Fibroblast of villous mesenchyme (primary cell): ENCODE results near the gene DIPK1A. TPM values are rescaled to one million over a fixed set of nuclear protein-coding genes. Genes with fewer than 3 reads are reported as not detected.
A peak's percentile ranks its signal among the peaks of the same experiment; 100 is the strongest.

Experiments used
- DNase-seq: peaks from one replicate; pipeline ENCODE4 v3.0.0-alpha.2; 2010; ENCODE audit warnings: low read depth
- H3K4me3 ChIP-seq: 2 replicates; pipeline ENCODE4 v1.5.1; 2011; ENCODE audit warnings: low read depth, mild to moderate bottlenecking, low read length
- total RNA-seq: library from RNA; depleted of rRNA; stranded (reverse); fragments of >200 nt; gene quantifications from 2 replicates; pipeline ENCODE4 v1.2.3, GENCODE V29; 2012
- TF ChIP-seq, protein P1 (sequence below): IDR thresholded peaks from 2 replicates; pipeline ENCODE4 v1.5.1; 2012; ENCODE audit warnings: low read depth, mild to moderate bottlenecking, low read length; ENCODE audit not compliant: insufficient read depth

The DIPK1A gene
- total RNA-seq, 1 donor: 39.3 TPM

- H3K4me3 ChIP-seq: peak overlapping the region; percentile 77
- peak; percentile 83 for DNase-seq
- TF ChIP-seq, protein P1, sequence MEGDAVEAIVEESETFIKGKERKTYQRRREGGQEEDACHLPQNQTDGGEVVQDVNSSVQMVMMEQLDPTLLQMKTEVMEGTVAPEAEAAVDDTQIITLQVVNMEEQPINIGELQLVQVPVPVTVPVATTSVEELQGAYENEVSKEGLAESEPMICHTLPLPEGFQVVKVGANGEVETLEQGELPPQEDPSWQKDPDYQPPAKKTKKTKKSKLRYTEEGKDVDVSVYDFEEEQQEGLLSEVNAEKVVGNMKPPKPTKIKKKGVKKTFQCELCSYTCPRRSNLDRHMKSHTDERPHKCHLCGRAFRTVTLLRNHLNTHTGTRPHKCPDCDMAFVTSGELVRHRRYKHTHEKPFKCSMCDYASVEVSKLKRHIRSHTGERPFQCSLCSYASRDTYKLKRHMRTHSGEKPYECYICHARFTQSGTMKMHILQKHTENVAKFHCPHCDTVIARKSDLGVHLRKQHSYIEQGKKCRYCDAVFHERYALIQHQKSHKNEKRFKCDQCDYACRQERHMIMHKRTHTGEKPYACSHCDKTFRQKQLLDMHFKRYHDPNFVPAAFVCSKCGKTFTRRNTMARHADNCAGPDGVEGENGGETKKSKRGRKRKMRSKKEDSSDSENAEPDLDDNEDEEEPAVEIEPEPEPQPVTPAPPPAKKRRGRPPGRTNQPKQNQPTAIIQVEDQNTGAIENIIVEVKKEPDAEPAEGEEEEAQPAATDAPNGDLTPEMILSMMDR: peak; percentile 60
These were observed 699 bp downstream of the DIPK1A start for GRCh38 chr1:92960395-92961130.

DNA sequence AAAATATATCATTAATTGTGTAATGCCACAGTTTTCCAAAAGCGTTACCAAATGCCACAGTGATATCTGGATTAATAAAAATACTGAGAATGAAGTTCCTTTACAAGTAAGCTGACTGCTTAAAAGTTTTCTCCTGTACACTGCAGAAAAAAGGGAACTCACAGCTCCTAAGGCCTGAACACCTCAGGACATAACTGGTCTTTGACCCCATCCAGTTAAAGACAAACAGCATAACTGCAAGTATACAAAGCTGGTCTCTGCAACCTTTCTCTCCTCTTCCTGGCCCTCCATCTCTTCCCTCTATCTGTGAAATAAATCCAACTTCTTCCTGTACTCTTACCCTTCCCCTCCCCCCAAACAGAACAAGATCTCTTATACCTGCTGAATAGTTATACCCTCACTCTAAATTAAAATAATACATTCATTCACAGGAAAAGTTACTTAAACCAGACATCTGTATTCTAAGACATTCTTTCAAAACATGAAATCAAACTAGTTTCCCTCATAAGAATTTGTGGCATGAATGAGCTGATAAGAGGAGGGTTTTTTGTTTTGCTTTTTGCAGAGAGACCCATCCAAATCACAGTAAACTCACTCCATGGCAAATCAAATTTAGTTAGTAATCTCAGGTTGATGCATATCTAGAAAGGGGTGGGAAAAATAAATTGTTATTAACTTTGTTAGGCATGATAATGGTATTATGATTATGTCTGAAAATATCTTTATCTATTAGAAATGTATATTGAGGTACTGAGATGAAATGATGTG lies 2.9 kb downstream of the DIPK1A start:
- TF ChIP-seq, protein P1: no peak
- DNase-seq: no peak
- no peak overlapping the region for H3K4me3 ChIP-seq

GRCh38 chr1:92957030-92957734 lies 4.1 kb downstream of the DIPK1A start:
- no peak overlapping the region for H3K4me3 ChIP-seq
- no peak for DNase-seq
- TF ChIP-seq, protein P1: no peak

- TF ChIP-seq, protein P1: no peak
- H3K4me3 ChIP-seq: no peak overlapping the region
These were observed 4.8 kb downstream of the DIPK1A start for GRCh38 chr1:92956254-92957029.

DNA sequence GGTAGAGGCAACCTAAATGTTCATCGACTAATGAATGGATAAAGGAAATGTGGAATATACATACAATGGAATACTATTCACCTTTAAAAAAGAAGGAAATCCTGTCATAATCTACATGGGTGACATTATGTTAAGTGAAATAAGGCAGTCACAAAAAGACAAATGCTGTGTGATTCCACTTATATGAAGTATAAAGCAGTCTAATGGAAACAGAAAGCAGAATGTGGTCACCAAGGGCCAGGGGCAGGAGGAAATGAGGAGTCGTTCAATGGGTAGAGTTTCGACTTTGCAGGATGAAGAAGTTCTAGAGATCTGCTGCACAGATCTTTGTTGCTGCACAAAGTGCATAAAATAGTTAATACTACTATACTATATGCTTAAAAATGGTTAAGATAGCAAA lies 7.8 kb downstream of the DIPK1A start:
- TF ChIP-seq, protein P1: no peak
- no peak for DNase-seq
- H3K4me3 ChIP-seq: no peak overlapping the region

More at GRCh38 chr1:92956254-92957029, 4.8 kb downstream of the DIPK1A start:
- DNase-seq: no peak

DNA sequence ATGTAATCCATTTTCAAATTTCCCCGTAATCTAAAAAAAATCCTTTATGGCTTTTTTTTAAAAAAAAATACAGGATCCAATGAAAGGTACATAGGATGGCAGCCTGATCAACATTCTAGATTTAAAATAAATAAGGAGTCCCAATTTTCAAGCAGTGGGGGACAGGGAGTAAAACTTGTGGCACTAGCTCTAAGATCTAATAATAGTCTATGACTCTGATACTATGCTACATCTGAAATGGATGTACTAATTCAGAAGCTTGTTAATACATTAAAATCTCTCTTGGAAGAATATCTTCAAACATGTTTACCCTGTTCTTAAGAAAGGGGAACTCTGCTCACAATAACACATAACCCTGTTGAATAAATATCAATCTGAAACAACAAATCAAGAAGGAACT lies 8.5 kb downstream of the DIPK1A start:
- DNase-seq: no peak
- TF ChIP-seq, protein P1: no peak
- H3K4me3 ChIP-seq: no peak overlapping the region
